Pancreas (tissue), 10 donors: ENCODE data around the gene KCNN3. TPM values are rescaled to one million over a fixed set of nuclear protein-coding genes. Genes with fewer than 3 reads are reported as not detected.

Experiments
- ATAC-seq, 4 donors: fragments of 200-7000 bp; cut with Tn5 transposase; one replicate each; pipeline versions ENCODE4 v1.8.0 to v1.9.1; 2020; ENCODE audit warnings: mild to moderate bottlenecking in 4 of 4, moderate library complexity in 4 of 4
- DNase-seq, 6 donors: peaks; one replicate each; pipeline ENCODE4 v3.0.0-alpha.2; 2020
- FAIRE-seq: peaks from 2 replicates; lab custom pipeline; 2012; peaks lifted over from hg19 to GRCh38; lab: Jason Lieb, UNC
- H3K27ac ChIP-seq, 4 donors: fragments of 200-600 bp; sonication (generic); 1 replicate in 3 of 4; 2 replicates in 1 of 4; pipeline versions ENCODE4 v1.5.0 to v1.8.0; 2020
- H3K27me3 ChIP-seq, 4 donors: fragments of 200-600 bp; one replicate each; pipeline ENCODE4 v1.8.0; 2021
- H3K36me3 ChIP-seq, 3 donors: fragments of 200-600 bp; sonication (generic) in 1 of 3; one replicate each; pipeline versions ENCODE4 v1.5.0 to v1.8.0; 2020 to 2021
- H3K4me1 ChIP-seq, 3 donors: fragments of 200-600 bp; one replicate each; pipeline ENCODE4 v1.8.0; 2021
- H3K4me3 ChIP-seq, 4 donors: fragments of 200-600 bp; sonication (generic) in 2 of 4; one replicate each; pipeline versions ENCODE4 v1.5.0 to v1.8.0; 2020 to 2021
- H3K9me3 ChIP-seq, 4 donors: fragments of 200-600 bp; one replicate each; pipeline ENCODE4 v1.8.0; 2021
- WGBS, 2 donors: extraction: QIAGEN DNeasy Blood & Tissue Kit; methylation state at CpG; one replicate each; pipeline ENCODE4 v1.1.7; 2013; 5-methylcytosine and 5-hydroxymethylcytosine counted together
- intact Hi-C, 3 donors: fragments of 100-400 bp; cut with DNase I; formaldehyde crosslinking; loops; one replicate each; pipeline versions ENCODE4 v1.11.1 to v1.14.2; 2022
- polyA plus RNA-seq, 2 donors: library from polyadenylated mRNA; stranded (reverse); fragments of 200-250 nt; gene quantifications; one replicate each; pipeline ENCODE4 v1.2.3, GENCODE V29; 2013
- total RNA-seq, 6 donors: library from RNA; stranded (reverse); fragmentation: NEBNext Ultra II Directional in 4 of 6; extraction: Animal tissue kit (Norgen Biotek cat#: 25700) in 4 of 6; gene quantifications; one replicate each; pipeline versions ENCODE4 v1.2.1 to v1.2.4, GENCODE V29; 2021 to 2023
- TF ChIP-seq, protein P1 (sequence below), 4 donors: fragments of 200-600 bp; sonication (generic) in 3 of 4; IDR thresholded peaks; one replicate each; pipeline versions ENCODE4 v1.5.0 to v1.8.0; 2021; ENCODE audit warnings: antibody characterized with exemption in 4 of 4
- donor health status: healthy with polysubstance abuse.
- donor health status: DM: no; HTN: no; CAD: no; lungs with moderate emphysema.
- donor health status: DM: no; HTN: no; CAD: no.
- donor health status: control.
- donor health status: control.
- donor health status: Bipolar disorder and iron deficiency.
- donor health status: DM: yes; HTN: yes; CAD: no.
- donor health status: DM: no; HTN: no; CAD: no.
- donor health status: DM: no; HTN: no; CAD: no.
- donor health status: DM: yes; HTN: yes; CAD: no.

The KCNN3 gene
- total and polyA plus RNA-seq, 8 donors = 0.11 to 1.0 (median 0.33) TPM

DNA sequence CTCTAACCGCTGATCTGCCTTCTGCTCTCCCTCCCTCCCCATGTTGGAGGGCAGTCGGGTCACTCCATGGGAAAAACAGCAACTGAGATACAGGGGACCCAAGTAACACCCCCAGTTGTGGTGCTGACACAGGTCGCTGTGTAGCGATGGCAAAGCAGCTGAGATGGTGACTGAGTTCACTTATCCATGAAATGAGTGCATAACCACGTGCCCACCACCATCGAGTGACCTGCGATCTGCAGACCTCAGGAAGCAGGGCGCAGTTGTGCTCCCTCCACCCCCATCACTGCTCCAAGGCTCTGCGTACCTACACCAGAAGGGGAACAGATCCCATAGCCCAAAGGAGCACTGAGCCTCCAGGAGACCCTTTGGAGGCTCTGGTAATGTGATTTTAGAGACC lies 31.1 kb downstream of the KCNN3 start:
- TF ChIP-seq, protein P1, sequence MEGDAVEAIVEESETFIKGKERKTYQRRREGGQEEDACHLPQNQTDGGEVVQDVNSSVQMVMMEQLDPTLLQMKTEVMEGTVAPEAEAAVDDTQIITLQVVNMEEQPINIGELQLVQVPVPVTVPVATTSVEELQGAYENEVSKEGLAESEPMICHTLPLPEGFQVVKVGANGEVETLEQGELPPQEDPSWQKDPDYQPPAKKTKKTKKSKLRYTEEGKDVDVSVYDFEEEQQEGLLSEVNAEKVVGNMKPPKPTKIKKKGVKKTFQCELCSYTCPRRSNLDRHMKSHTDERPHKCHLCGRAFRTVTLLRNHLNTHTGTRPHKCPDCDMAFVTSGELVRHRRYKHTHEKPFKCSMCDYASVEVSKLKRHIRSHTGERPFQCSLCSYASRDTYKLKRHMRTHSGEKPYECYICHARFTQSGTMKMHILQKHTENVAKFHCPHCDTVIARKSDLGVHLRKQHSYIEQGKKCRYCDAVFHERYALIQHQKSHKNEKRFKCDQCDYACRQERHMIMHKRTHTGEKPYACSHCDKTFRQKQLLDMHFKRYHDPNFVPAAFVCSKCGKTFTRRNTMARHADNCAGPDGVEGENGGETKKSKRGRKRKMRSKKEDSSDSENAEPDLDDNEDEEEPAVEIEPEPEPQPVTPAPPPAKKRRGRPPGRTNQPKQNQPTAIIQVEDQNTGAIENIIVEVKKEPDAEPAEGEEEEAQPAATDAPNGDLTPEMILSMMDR (IDR thresholded peaks at IDR 0.05) = no peak
- WGBS, 2 donors = 71 to 77% methylated on average over 9 of the region's 9 CpGs

DNA sequence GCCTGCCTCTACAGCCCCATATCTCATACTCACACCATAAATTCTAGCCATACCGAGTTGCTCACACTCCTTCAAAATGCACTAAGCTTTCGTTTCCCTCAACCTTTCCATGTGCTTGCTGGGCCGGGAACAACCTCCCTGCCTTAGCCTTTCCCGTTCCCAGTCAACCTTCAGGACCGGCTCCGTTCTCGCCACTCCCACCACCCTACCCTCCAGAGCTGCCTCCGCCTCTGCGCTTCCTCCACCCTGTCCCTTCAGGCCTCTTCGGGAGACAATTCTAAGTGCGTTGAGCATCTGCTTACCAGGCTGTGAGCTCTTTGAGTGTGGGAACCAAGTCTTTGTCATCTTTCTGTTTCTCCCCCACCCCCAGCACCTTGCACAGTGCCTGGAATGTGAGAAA lies 31.6 kb downstream of the KCNN3 start:
- no peaks in the 10 kb centered on the region for H3K27me3 ChIP-seq
- DNase-seq (no peak), FAIRE-seq (no peak), ATAC-seq (no peak)
- TF ChIP-seq, protein P1 (IDR thresholded peaks at IDR 0.05) = no peak
- H3K9me3 ChIP-seq = no peaks in the 10 kb centered on the region
- intact Hi-C loops = no loop called here
- 75 to 77% methylated on average over 11 of the region's 11 CpGs for WGBS, 2 donors
- H3K4me3 ChIP-seq = no peak overlapping the region
- no peak overlapping the region for H3K27ac ChIP-seq
- peaks cover 0 to 4% (median 0%) of the 10 kb centered on the region in 3 donors for H3K4me1 ChIP-seq
- H3K36me3 ChIP-seq = no peaks in the 10 kb centered on the region

More for the DNA sequence above, 31.1 kb downstream of the KCNN3 start:
- intact Hi-C loops = no loop called here
- H3K27me3 ChIP-seq = no peaks in the 10 kb centered on the region
- H3K36me3 ChIP-seq = no peaks in the 10 kb centered on the region
- no peak overlapping the region for H3K27ac ChIP-seq
- no peaks in the 10 kb centered on the region for H3K4me1 ChIP-seq
- no peaks in the 10 kb centered on the region for H3K9me3 ChIP-seq
- ATAC-seq = no peak
- FAIRE-seq = no peak
- DNase-seq = no peak
- no peak overlapping the region for H3K4me3 ChIP-seq

DNA sequence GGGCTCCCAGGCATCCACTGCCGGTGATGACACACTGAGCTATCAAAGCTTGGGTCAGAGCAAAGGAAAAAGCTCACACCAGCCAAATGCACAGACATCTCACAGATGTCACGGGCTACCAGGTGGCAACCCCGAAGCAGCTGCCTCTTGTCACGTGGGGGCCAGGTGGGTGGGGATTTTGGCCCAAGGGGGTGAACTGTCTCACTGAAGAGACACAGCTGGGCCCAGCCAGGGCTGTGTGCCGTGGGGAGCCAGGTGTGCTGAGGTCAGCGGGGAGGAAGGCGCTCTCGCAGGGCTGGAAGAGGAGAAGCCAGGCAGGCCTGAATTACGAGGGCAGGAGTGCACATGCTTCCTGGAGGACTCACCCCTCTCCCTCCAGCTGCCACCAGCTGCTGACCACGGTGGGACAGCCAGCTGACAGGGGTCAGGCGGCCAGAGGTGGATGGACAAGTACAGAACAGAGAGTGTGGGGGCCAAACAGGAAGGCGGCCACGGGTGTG lies 32.4 kb downstream of the KCNN3 start:
- Histone ChIP-seq H3K4me3 (no peak overlapping the region), H3K27ac (no peak overlapping the region), H3K4me1 (peaks cover 0 to 4% (median 0%) of the 10 kb centered on the region in 3 donors), H3K27me3 (no peaks in the 10 kb centered on the region), H3K36me3 (no peaks in the 10 kb centered on the region), H3K9me3 (no peaks in the 10 kb centered on the region)
- 62 to 72% methylated on average over 13 of the region's 13 CpGs for WGBS, 2 donors
- TF ChIP-seq, protein P1 (IDR thresholded peaks at IDR 0.05) = no peak
- FAIRE-seq (no peak), DNase-seq (no peak), ATAC-seq (peak; percentile 17 to 53 (median 42))
- intact Hi-C loops = no loop called here

DNA sequence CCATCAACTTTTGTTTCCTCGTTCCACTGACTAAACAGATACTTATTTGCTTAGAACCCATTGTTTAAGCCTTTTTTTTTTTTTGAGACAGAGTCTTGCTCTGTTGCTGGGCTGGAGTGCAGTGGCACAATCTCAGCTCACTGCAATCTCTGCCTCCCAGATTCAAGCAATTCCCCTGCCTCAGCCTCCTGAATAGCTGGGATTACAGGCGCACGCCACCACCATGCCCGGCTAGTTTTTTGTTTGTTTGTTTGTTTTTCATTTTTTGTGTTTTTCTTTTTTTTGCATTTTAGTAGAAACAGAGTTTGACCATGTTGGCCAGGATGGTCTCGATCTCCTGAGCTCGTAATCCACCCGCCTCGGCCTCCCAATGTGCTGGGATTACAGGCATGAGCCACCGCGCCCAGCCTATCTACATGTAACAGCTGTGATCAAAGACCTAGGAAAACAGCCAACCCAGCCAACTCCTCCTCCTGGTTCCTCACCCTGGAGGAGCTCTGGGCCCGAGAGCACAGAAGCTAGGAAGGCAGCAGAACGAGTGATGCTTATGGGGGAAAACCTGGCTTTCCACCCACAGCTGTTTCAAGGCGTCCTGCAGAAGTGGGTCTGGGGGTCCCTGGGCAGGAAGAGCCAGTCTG lies 32.9 kb downstream of the KCNN3 start:
- DNase-seq = no peak
- no peak overlapping the region for H3K4me3 ChIP-seq
- intact Hi-C loops = no loop called here
- H3K27me3 ChIP-seq = no peaks in the 10 kb centered on the region
- peaks cover 0 to 4% (median 0%) of the 10 kb centered on the region in 3 donors for H3K4me1 ChIP-seq
- H3K36me3 ChIP-seq = no peaks in the 10 kb centered on the region
- WGBS, 2 donors = 62 to 66% methylated on average over 13 of the region's 13 CpGs
- TF ChIP-seq, protein P1 (IDR thresholded peaks at IDR 0.05) = no peak
- peak in 3 of 4 donors; percentile 17 to 59 (median 39) for ATAC-seq
- FAIRE-seq = no peak
- H3K27ac ChIP-seq = no peak overlapping the region
- no peaks in the 10 kb centered on the region for H3K9me3 ChIP-seq
